Mesenchymal stem cell (in vitro differentiated cells and primary cell): ENCODE measurements around the gene SLC16A10.
A peak's percentile ranks its signal among the peaks of the same experiment; 100 is the strongest.
"Not testable (repeated sequence)": the region's sequence is repeated elsewhere in the genome, so short reads cannot be mapped to it uniquely, and the experiment has no call there.

Source experiments
- DNase-seq: peaks from one replicate; pipeline ENCODE4 v3.0.0-alpha.2; 2013
- H2AFZ ChIP-seq: one replicate; pipeline ENCODE4 v1.6.1; 2013; ENCODE audit warnings: low read depth, mild to moderate bottlenecking, control low read depth, inconsistent platforms, low read length, moderate library complexity
- H2AK5ac ChIP-seq: 2 replicates; pipeline ENCODE4 v1.6.1; 2013; ENCODE audit warnings: low read length, moderate library complexity, mild to moderate bottlenecking, inconsistent platforms; ENCODE audit not compliant: severe bottlenecking
- H2BK120ac ChIP-seq: one replicate; pipeline ENCODE4 v1.6.1; 2013; ENCODE audit warnings: low read depth, mild to moderate bottlenecking, inconsistent platforms, low read length, moderate library complexity
- H2BK12ac ChIP-seq, 2 experiments: one replicate each; pipeline ENCODE4 v1.6.1; 2013; ENCODE audit warnings: inconsistent platforms in 2 of 2, low read length in 2 of 2, mild to moderate bottlenecking in 2 of 2, moderate library complexity in 2 of 2, control low read depth in 1 of 2
- H2BK15ac ChIP-seq: one replicate; pipeline ENCODE4 v1.6.1; 2013; ENCODE audit warnings: mild to moderate bottlenecking, low read depth, inconsistent platforms; ENCODE audit not compliant: poor library complexity, severe bottlenecking
- H2BK5ac ChIP-seq: 2 replicates; pipeline ENCODE4 v1.6.1; 2013; ENCODE audit warnings: low read depth, mild to moderate bottlenecking, low read length, control low read depth, inconsistent platforms; ENCODE audit not compliant: poor library complexity, severe bottlenecking
- H3K14ac ChIP-seq, 2 experiments: one replicate each; pipeline ENCODE4 v1.6.1; 2013; ENCODE audit warnings: inconsistent platforms in 2 of 2, low read length in 2 of 2, control low read depth in 1 of 2, mild to moderate bottlenecking in 1 of 2, moderate library complexity in 1 of 2
- H3K18ac ChIP-seq, 2 experiments: one replicate each; pipeline ENCODE4 v1.6.1; 2013; ENCODE audit warnings: inconsistent platforms in 2 of 2, low read length in 2 of 2, control low read depth in 1 of 2, low read depth in 1 of 2, mild to moderate bottlenecking in 1 of 2
- H3K23ac ChIP-seq, 2 experiments: one replicate each; pipeline ENCODE4 v1.6.1; 2013; ENCODE audit warnings: inconsistent platforms in 2 of 2, low read length in 2 of 2, mild to moderate bottlenecking in 2 of 2, moderate library complexity in 2 of 2, control low read depth in 1 of 2
- H3K27ac ChIP-seq: 2 replicates; pipeline ENCODE4 v1.5.1; 2013; ENCODE audit warnings: mild to moderate bottlenecking, moderate library complexity, low read length, control low read depth, inconsistent platforms; ENCODE audit not compliant: poor library complexity, severe bottlenecking
- H3K27me3 ChIP-seq, 2 experiments: 2 replicates each; pipeline versions ENCODE4 v1.6.1 to v1.7.0; 2013; ENCODE audit warnings: low read length in 2 of 2, mild to moderate bottlenecking in 2 of 2, moderate library complexity in 2 of 2, control low read depth in 1 of 2, inconsistent platforms in 1 of 2; ENCODE audit not compliant: control insufficient read depth in 1 of 2, insufficient read depth in 1 of 2
- H3K36me3 ChIP-seq, 2 experiments: 2 replicates each; pipeline versions ENCODE4 v1.6.1 to v1.7.0; 2013; ENCODE audit warnings: low read length in 2 of 2, control low read depth in 1 of 2, inconsistent platforms in 1 of 2, low read depth in 1 of 2, mild to moderate bottlenecking in 1 of 2; ENCODE audit not compliant: insufficient read depth in 2 of 2, control insufficient read depth in 1 of 2
- H3K4ac ChIP-seq, 2 experiments: one replicate each; pipeline ENCODE4 v1.6.1; 2013; ENCODE audit warnings: inconsistent platforms in 2 of 2, low read length in 2 of 2, mild to moderate bottlenecking in 2 of 2, moderate library complexity in 2 of 2, control low read depth in 1 of 2, low read depth in 1 of 2
- H3K4me1 ChIP-seq: 2 replicates; pipeline ENCODE4 v1.6.1; 2013; ENCODE audit warnings: low read depth, low read length, control low read depth; ENCODE audit not compliant: control insufficient read depth, insufficient read depth
- H3K4me2 ChIP-seq: 2 replicates; pipeline ENCODE4 v1.6.1; 2013; ENCODE audit warnings: low read length, mild to moderate bottlenecking, inconsistent platforms; ENCODE audit not compliant: poor library complexity, severe bottlenecking
- H3K4me3 ChIP-seq, 2 experiments: 2 replicates each; pipeline versions ENCODE4 v1.5.1 to v1.7.0; 2013; ENCODE audit warnings: low read length in 2 of 2, mild to moderate bottlenecking in 2 of 2, control low read depth in 1 of 2, low read depth in 1 of 2; ENCODE audit not compliant: insufficient read depth in 1 of 2
- H3K79me1 ChIP-seq: replicated peaks from 2 replicates; pipeline ENCODE4 v1.6.1; 2013; ENCODE audit warnings: mild to moderate bottlenecking, control low read depth, low read length, inconsistent platforms; ENCODE audit not compliant: poor library complexity, severe bottlenecking
- H3K9ac ChIP-seq: 2 replicates; pipeline ENCODE4 v1.7.0; 2013; ENCODE audit warnings: mild to moderate bottlenecking, low read length, moderate library complexity
- H3K9me3 ChIP-seq: 2 replicates; pipeline ENCODE4 v1.7.0; 2013; ENCODE audit warnings: mild to moderate bottlenecking, low read length; ENCODE audit not compliant: control insufficient read depth
- H4K8ac ChIP-seq: one replicate; pipeline ENCODE4 v1.6.1; 2013; ENCODE audit warnings: inconsistent platforms, mild to moderate bottlenecking, low read length, moderate library complexity
- H4K91ac ChIP-seq: one replicate; pipeline ENCODE4 v1.6.1; 2013; ENCODE audit warnings: mild to moderate bottlenecking, low read length, inconsistent platforms
- WGBS: methylation state at CpG from one replicate; pipeline ENCODE4 v1.1.7; 2013; ENCODE audit warnings: mixed read lengths; 5-methylcytosine and 5-hydroxymethylcytosine counted together

SLC16A10 gene

GRCh38 chr6:111201244-111201554 lies 113.9 kb downstream of the SLC16A10 start:
- no peaks in the 10 kb centered on the region for H3K36me3 ChIP-seq
- no peaks in the 10 kb centered on the region for H3K9me3 ChIP-seq
- no peaks in the 10 kb centered on the region for H3K79me1 ChIP-seq
- H4K8ac ChIP-seq: no peak overlapping the region
- no peak overlapping the region for H3K4ac ChIP-seq
- H3K27me3 ChIP-seq: no peaks in the 10 kb centered on the region
- H3K23ac ChIP-seq: no peak overlapping the region
- H4K91ac ChIP-seq: no peak overlapping the region
- H3K9ac ChIP-seq: no peak overlapping the region
- H3K4me3 ChIP-seq: no peak overlapping the region
- H2BK15ac ChIP-seq: no peak overlapping the region
- H3K14ac ChIP-seq: no peak overlapping the region
- no peak overlapping the region for H3K4me2 ChIP-seq
- no CpG with 5 or more reads among the region's 1 CpG for WGBS
- no peak overlapping the region for H2BK5ac ChIP-seq
- H3K4me1 ChIP-seq: peaks cover 2% of the 10 kb centered on the region
- H3K27ac ChIP-seq: peak overlapping the region; percentile 13
- H2BK12ac ChIP-seq: no peak overlapping the region
- no peak for DNase-seq
- H2AFZ ChIP-seq: no peak overlapping the region
- no peak overlapping the region for H2BK120ac ChIP-seq
- H3K18ac ChIP-seq: no peak overlapping the region
- no peak overlapping the region for H2AK5ac ChIP-seq

GRCh38 chr6:111201764-111202163 lies 114.5 kb downstream of the SLC16A10 start:
- no peak overlapping the region for H3K4me2 ChIP-seq
- H3K4me1 ChIP-seq: peaks cover 2% of the 10 kb centered on the region
- no peak for DNase-seq
- no peak overlapping the region for H3K14ac ChIP-seq
- no peak overlapping the region for H3K4ac ChIP-seq
- no peak overlapping the region for H3K4me3 ChIP-seq
- no peak overlapping the region for H3K23ac ChIP-seq
- no peak overlapping the region for H2BK120ac ChIP-seq
- no peak overlapping the region for H2AFZ ChIP-seq
- no peak overlapping the region for H2BK15ac ChIP-seq
- H4K91ac ChIP-seq: no peak overlapping the region
- H3K18ac ChIP-seq: no peak overlapping the region
- no peaks in the 10 kb centered on the region for H3K36me3 ChIP-seq
- H2AK5ac ChIP-seq: no peak overlapping the region
- H3K79me1 ChIP-seq: no peaks in the 10 kb centered on the region
- no peak overlapping the region for H2BK5ac ChIP-seq
- H3K27me3 ChIP-seq: no peaks in the 10 kb centered on the region
- no peak overlapping the region for H4K8ac ChIP-seq
- WGBS: 86% methylated on average over 3 of the region's 3 CpGs
- H3K9me3 ChIP-seq: no peaks in the 10 kb centered on the region
- no peak overlapping the region for H2BK12ac ChIP-seq
- no peak overlapping the region for H3K27ac ChIP-seq
- no peak overlapping the region for H3K9ac ChIP-seq

GRCh38 chr6:111203539-111203938 lies 116.2 kb downstream of the SLC16A10 start:
- not testable (repeated sequence) for H3K27ac ChIP-seq, H2BK15ac ChIP-seq, H3K14ac ChIP-seq, H3K23ac ChIP-seq, H2AK5ac ChIP-seq, H3K18ac ChIP-seq, H3K4ac ChIP-seq, H3K27me3 ChIP-seq, H3K79me1 ChIP-seq, DNase-seq, H4K8ac ChIP-seq, H2BK120ac ChIP-seq, H3K4me2 ChIP-seq, H3K4me1 ChIP-seq, H2BK12ac ChIP-seq, H3K9ac ChIP-seq, H3K36me3 ChIP-seq, H2AFZ ChIP-seq, H3K4me3 ChIP-seq, H4K91ac ChIP-seq, H2BK5ac ChIP-seq, H3K9me3 ChIP-seq
- no CpG with 5 or more reads among the region's 4 CpGs for WGBS

GRCh38 chr6:111204305-111204704 lies 117.0 kb downstream of the SLC16A10 start:
- Histone ChIP-seq H3K18ac (no peak overlapping the region), H3K4me2 (no peak overlapping the region), H2AK5ac (no peak overlapping the region), H3K4me1 (peaks cover 2% of the 10 kb centered on the region), H2AFZ (no peak overlapping the region), H3K27ac (no peak overlapping the region), H3K9ac (no peak overlapping the region), H3K79me1 (no peaks in the 10 kb centered on the region), H3K36me3 (no peaks in the 10 kb centered on the region), H4K91ac (no peak overlapping the region), H3K9me3 (no peaks in the 10 kb centered on the region), H3K4me3 (no peak overlapping the region), H2BK5ac (no peak overlapping the region), H3K14ac (no peak overlapping the region), H3K27me3 (no peaks in the 10 kb centered on the region), H3K23ac (no peak overlapping the region), H2BK12ac (no peak overlapping the region), H4K8ac (no peak overlapping the region), H2BK120ac (no peak overlapping the region), H3K4ac (no peak overlapping the region), H2BK15ac (no peak overlapping the region)
- no peak for DNase-seq
- WGBS: 94% methylated on average over 2 of the region's 2 CpGs
